Kidney (tissue), 14 donors: ENCODE measurements around the gene KLHL3. TPM values are rescaled to one million over a fixed set of nuclear protein-coding genes. Genes with fewer than 3 reads are reported as not detected.
A peak's percentile ranks its signal among the peaks of the same experiment; 100 is the strongest.

Source experiments
- DNase-seq, 5 donors: peaks; one replicate each; pipeline ENCODE4 v3.0.0-alpha.2; 2013 to 2020
- FAIRE-seq: peaks from 2 replicates; lab custom pipeline; 2012; peaks lifted over from hg19 to GRCh38; lab: Jason Lieb, UNC
- H3K27ac ChIP-seq, 2 donors: one replicate each; pipeline ENCODE4 v1.7.0; 2013; ENCODE audit warnings: low read depth in 2 of 2, low read length in 2 of 2, inconsistent platforms in 1 of 2
- H3K27me3 ChIP-seq: one replicate; pipeline ENCODE4 v1.7.1; 2013; ENCODE audit warnings: low read length, inconsistent platforms; ENCODE audit not compliant: control insufficient read depth, insufficient read depth
- H3K36me3 ChIP-seq, 3 donors: one replicate each; pipeline versions ENCODE4 v1.7.0 to v1.7.1; 2013; ENCODE audit warnings: low read length in 3 of 3, control low read depth in 1 of 3, inconsistent platforms in 1 of 3; ENCODE audit not compliant: insufficient read depth in 3 of 3, control insufficient read depth in 2 of 3
- H3K4me1 ChIP-seq, 3 donors: one replicate each; pipeline versions ENCODE4 v1.7.0 to v1.7.1; 2013; ENCODE audit warnings: low read length in 3 of 3, inconsistent platforms in 1 of 3, low read depth in 1 of 3; ENCODE audit not compliant: control insufficient read depth in 2 of 3, insufficient read depth in 2 of 3
- H3K4me3 ChIP-seq, 3 donors: one replicate each; pipeline versions ENCODE4 v1.7.0 to v1.8.1; 2013; ENCODE audit warnings: low read length in 3 of 3, control low read depth in 1 of 3, inconsistent platforms in 1 of 3
- H3K9ac ChIP-seq, 3 donors: one replicate each; pipeline versions ENCODE4 v1.7.0 to v1.7.1; 2013; ENCODE audit warnings: low read length in 3 of 3, control low read depth in 1 of 3, inconsistent platforms in 1 of 3
- H3K9me3 ChIP-seq, 3 donors: one replicate each; pipeline versions ENCODE4 v1.7.0 to v1.7.1; 2013; ENCODE audit warnings: low read length in 3 of 3, control low read depth in 1 of 3, inconsistent platforms in 1 of 3; ENCODE audit not compliant: control insufficient read depth in 2 of 3, insufficient read depth in 1 of 3
- CTCF ChIP-seq: IDR thresholded peaks from 3 replicates; pipeline ENCODE4 v1.5.1; 2012; ENCODE audit warnings: mild to moderate bottlenecking, moderate library complexity, borderline replicate concordance; ENCODE audit not compliant: insufficient read depth; ENCODE audit errors: extremely low read depth
- intact Hi-C: fragments of 100-400 bp; cut with DNase I; formaldehyde crosslinking; loops from one replicate; pipeline ENCODE4 v1.11.1; 2022
- polyA plus RNA-seq: library from polyadenylated mRNA; stranded (reverse); fragments of 350-450 nt; fragmentation: Illumina TruSeq; extraction: RNeasy Lipid Tissue Mini Kit (QIAGEN cat#74804); gene quantifications from one replicate; pipeline ENCODE4 v1.2.3, GENCODE V29; 2014; ENCODE audit warnings: low read depth, low replicate concordance; ENCODE audit not compliant: insufficient read depth
- total RNA-seq: library from RNA; stranded (reverse); fragmentation: NEBNext Ultra II Directional; extraction: Animal tissue kit (Norgen Biotek cat#: 25700); gene quantifications from one replicate; pipeline ENCODE4 v1.2.1, GENCODE V29; 2021
- donor health status: control.
- donor health status: control.
- donor health status: control.
- donor health status: control.
- donor health status: control.
- donor health status: DM: yes; HTN: yes; CAD: no.
- donor health status: Normal renal cell carcinoma (clear cell type).

KLHL3 gene
- total and polyA plus RNA-seq, 2 donors from 2014 or later, result 8.6 to 15.0 TPM

- Histone ChIP-seq H3K4me1 (peaks cover 0 to 1% (median 0%) of the 10 kb centered on the region in 3 donors), H3K36me3 (peaks cover 0 to 7% (median 3%) of the 10 kb centered on the region in 3 donors), H3K27me3 (no peaks in the 10 kb centered on the region), H3K4me3 (no peak overlapping the region), H3K27ac (peak overlapping the region in 1 of 2 donors; percentile 44), H3K9me3 (no peaks in the 10 kb centered on the region), H3K9ac (no peak overlapping the region)
- DNase-seq (peak in 1 of 5 donors; percentile 15), FAIRE-seq (no peak)
- intact Hi-C loops, result no loop called here
- TF ChIP-seq CTCF, result no peak
Observed at GRCh38 chr5:137688210-137688840, 47.6 kb downstream of the KLHL3 start.

- TF ChIP-seq CTCF, result no peak
- H3K4me3 ChIP-seq, result no peak overlapping the region
- H3K27me3 ChIP-seq, result no peaks in the 10 kb centered on the region
- no peaks in the 10 kb centered on the region for H3K9me3 ChIP-seq
- no peak for FAIRE-seq
- H3K27ac ChIP-seq, result peak overlapping the region in 1 of 2 donors; percentile 2
- H3K4me1 ChIP-seq, result peaks cover 0 to 3% (median 0%) of the 10 kb centered on the region in 3 donors
- peaks cover 0 to 6% (median 0%) of the 10 kb centered on the region in 3 donors for H3K36me3 ChIP-seq
- no peak overlapping the region for H3K9ac ChIP-seq
- intact Hi-C loops, result no loop called here
- no peak for DNase-seq
Observed at GRCh38 chr5:137684761-137685160, 51.1 kb downstream of the KLHL3 start.

GRCh38 chr5:137681191-137681590 lies 54.7 kb downstream of the KLHL3 start:
- FAIRE-seq, result no peak
- DNase-seq, result no peak
- H3K4me3 ChIP-seq, result no peak overlapping the region
- H3K27ac ChIP-seq, result no peak overlapping the region
- H3K4me1 ChIP-seq, result peaks cover 0 to 3% (median 0%) of the 10 kb centered on the region in 3 donors
- H3K27me3 ChIP-seq, result no peaks in the 10 kb centered on the region
- intact Hi-C loops, result no loop called here
- no peaks in the 10 kb centered on the region for H3K9me3 ChIP-seq
- no peak overlapping the region for H3K9ac ChIP-seq
- H3K36me3 ChIP-seq, result no peaks in the 10 kb centered on the region
- no peak for TF ChIP-seq CTCF
